ENCODE measurements around the gene ARID5A.

Gene ARID5A

GRCh38 chr2:96601382-96602292 is 65.1 kb downstream of the ARID5A start:
- no peak for DNase-seq (ENCODE audit: low read depth, low spot score)

Measured in activated naive CD8-positive, alpha-beta T cell treated with anti-CD3 and anti-CD28 coated beads, Interleukin-2, amount 50 U/mL, for 16 hours (primary cell).